Coronary artery (tissue), 2 donors: Measurements from ENCODE around the gene PANX1.
"Not testable (repeated sequence)": the region's sequence is repeated elsewhere in the genome, so short reads cannot be mapped to it uniquely, and the experiment has no call there.

ENCODE experiments used
- DNase-seq: peaks from one replicate; pipeline ENCODE4 v3.0.0-alpha.2; 2017; ENCODE audit warnings: low spot score
- H3K27ac ChIP-seq, 2 donors: fragments of 200-600 bp; sonication (generic); one replicate each; pipeline ENCODE4 v1.5.1; 2016 to 2019
- H3K4me3 ChIP-seq: fragments of 200-600 bp; sonication (generic); 2 replicates; pipeline ENCODE4 v1.5.1; 2016; ENCODE audit warnings: mild to moderate bottlenecking, moderate library complexity
- CTCF ChIP-seq: fragments of 200-600 bp; sonication (generic); IDR thresholded peaks from one replicate; pipeline ENCODE4 v1.5.1; 2019; ENCODE audit warnings: antibody characterized with exemption

The PANX1 gene

GRCh38 chr11:94112206-94112953, 16.3 kb upstream of the PANX1 start:
- Histone ChIP-seq H3K4me3 (no peak overlapping the region), H3K27ac (peak overlapping the region; percentile 36 to 73)
- DNase-seq, result no peak
- no peak for TF ChIP-seq CTCF

- no peak for DNase-seq
Observed at GRCh38 chr11:94117197-94117574, 11.5 kb upstream of the PANX1 start.

GRCh38 chr11:94117871-94118270, 10.8 kb upstream of the PANX1 start:
- no peak overlapping the region for H3K27ac ChIP-seq
- TF ChIP-seq CTCF, result no peak
- DNase-seq, result no peak
- H3K4me3 ChIP-seq, result no peak overlapping the region

More at GRCh38 chr11:94117197-94117574, 11.5 kb upstream of the PANX1 start:
- Histone ChIP-seq H3K27ac (no peak overlapping the region), H3K4me3 (no peak overlapping the region)
- no peak for TF ChIP-seq CTCF

GRCh38 chr11:94119676-94120075, 9.0 kb upstream of the PANX1 start:
- not testable (repeated sequence) for H3K4me3 ChIP-seq, H3K27ac ChIP-seq, DNase-seq

DNA sequence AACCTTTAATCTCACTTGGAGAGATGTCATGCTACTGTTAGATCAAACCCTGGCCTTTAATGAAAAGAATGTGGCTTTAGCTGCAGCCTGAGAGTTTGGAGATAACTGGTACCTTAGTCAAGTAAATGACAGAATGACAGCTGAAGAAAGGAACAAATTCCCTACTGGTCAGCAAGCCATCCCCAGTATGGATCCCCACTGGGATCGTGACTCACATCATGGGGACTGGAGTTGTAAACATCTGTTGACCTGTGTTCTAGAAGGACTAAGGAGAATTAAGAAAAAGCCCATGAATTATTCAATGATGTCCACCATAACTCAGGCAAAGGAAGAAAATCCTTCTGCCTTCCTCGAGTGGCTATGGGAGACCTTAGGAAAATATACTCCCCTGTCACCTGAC, 8.1 kb upstream of the PANX1 start:
- H3K27ac ChIP-seq, H3K4me3 ChIP-seq, DNase-seq: not testable (repeated sequence)

GRCh38 chr11:94120946-94121345, 7.7 kb upstream of the PANX1 start:
- H3K27ac ChIP-seq, result no peak overlapping the region
- H3K4me3 ChIP-seq, result no peak overlapping the region
- TF ChIP-seq CTCF, result no peak
- DNase-seq, result no peak

DNA sequence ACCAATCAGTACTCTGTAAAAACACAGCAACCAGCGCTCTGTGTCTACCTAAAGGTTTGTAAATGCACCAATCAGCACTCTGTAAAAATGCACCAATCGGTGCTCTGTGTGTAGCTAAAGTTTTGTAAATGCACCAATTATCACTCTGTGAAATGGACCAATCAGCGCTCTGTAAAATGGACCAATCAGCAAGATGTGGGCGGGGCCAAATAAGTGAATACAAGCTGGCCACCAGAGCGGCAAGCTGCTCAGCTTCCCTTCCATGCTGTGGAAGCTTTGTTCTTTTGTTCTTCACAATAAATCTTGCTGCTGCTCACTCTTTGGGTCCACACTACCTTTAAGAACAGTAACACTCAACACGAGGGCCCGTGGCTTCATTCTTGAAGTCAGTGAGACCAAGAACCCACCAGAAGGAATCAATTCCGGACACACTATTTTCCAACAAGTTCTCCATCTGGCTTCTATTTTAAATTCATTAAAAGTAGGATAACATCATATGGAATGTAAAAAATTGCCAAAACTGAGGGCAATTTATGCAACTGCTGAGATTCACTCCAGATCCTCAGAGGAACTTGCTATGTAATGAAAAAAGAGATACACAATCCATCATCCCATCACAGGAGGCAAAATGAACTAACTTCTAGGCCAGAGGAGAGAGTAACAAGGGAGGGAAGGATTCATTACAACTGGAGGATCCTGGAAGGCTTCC, 3.1 kb upstream of the PANX1 start:
- H3K27ac ChIP-seq, result no peak overlapping the region
- no peak for DNase-seq
- TF ChIP-seq CTCF, result no peak
- no peak overlapping the region for H3K4me3 ChIP-seq

- Histone ChIP-seq H3K27ac (peak overlapping the region; percentile 83 to 98), H3K4me3 (peak overlapping the region; percentile 89)
- no peak for TF ChIP-seq CTCF
- DNase-seq, result no peak
Observed at GRCh38 chr11:94127638-94128037, 1.0 kb upstream of the PANX1 start.
